GM21723 (cell line): Measurements from ENCODE around the gene PPIL1.

Experiments used
- ATAC-seq: cut with Tn5 transposase; IDR thresholded peaks from one replicate; pipeline ENCODE4 v1.9.1; 2021; ENCODE audit warnings: mild to moderate bottlenecking, moderate library complexity; ENCODE audit not compliant: unreplicated experiment

Gene PPIL1

GRCh38 chr6:36856277-36856676 is 18.3 kb downstream of the PPIL1 start:
- ATAC-seq: no peak

- ATAC-seq: no peak
Measured at GRCh38 chr6:36855750-36856149, 18.9 kb downstream of the PPIL1 start.

- no peak for ATAC-seq
Measured at GRCh38 chr6:36853325-36853724, 21.3 kb downstream of the PPIL1 start.

- no peak for ATAC-seq
Measured at GRCh38 chr6:36852481-36853147, 22.0 kb downstream of the PPIL1 start.

- ATAC-seq: no peak
Measured at GRCh38 chr6:36851626-36852025, 23.0 kb downstream of the PPIL1 start.

- ATAC-seq: no peak
Measured at GRCh38 chr6:36851149-36851614, 23.4 kb downstream of the PPIL1 start.

GRCh38 chr6:36850021-36850420 is 24.6 kb downstream of the PPIL1 start:
- no peak for ATAC-seq

- no peak for ATAC-seq
Measured at GRCh38 chr6:36848658-36849441, 25.8 kb downstream of the PPIL1 start.

- ATAC-seq: no peak
Measured at GRCh38 chr6:36847991-36848390, 26.6 kb downstream of the PPIL1 start.

GRCh38 chr6:36847152-36847551 is 27.5 kb downstream of the PPIL1 start:
- no peak for ATAC-seq

- no peak for ATAC-seq
Measured at GRCh38 chr6:36845233-36845632, 29.4 kb downstream of the PPIL1 start.

GRCh38 chr6:36844232-36845170 is 30.1 kb downstream of the PPIL1 start:
- no peak for ATAC-seq

- no peak for ATAC-seq
Measured at GRCh38 chr6:36843170-36843569, 31.4 kb downstream of the PPIL1 start.

GRCh38 chr6:36841756-36842155 is 32.8 kb downstream of the PPIL1 start:
- no peak for ATAC-seq

- ATAC-seq: no peak
Measured at GRCh38 chr6:36840432-36841403, 33.9 kb downstream of the PPIL1 start.

- ATAC-seq: no peak
Measured at GRCh38 chr6:36839749-36840431, 34.7 kb downstream of the PPIL1 start.

GRCh38 chr6:36838896-36839748 is 35.5 kb downstream of the PPIL1 start, which contains the start of gene CPNE5:
Gene CPNE5 (minus strand): TSS chr6:36839444. CDS start chr6:36839377, 67 bp downstream.
- ATAC-seq: no peak

- no peak for ATAC-seq
Measured at GRCh38 chr6:36837686-36838085, 36.9 kb downstream of the PPIL1 start.

GRCh38 chr6:36837022-36837339 is 37.6 kb downstream of the PPIL1 start:
- no peak for ATAC-seq
